Activated CD8-positive, alpha-beta T cell treated with anti-CD3 and anti-CD28 coated beads, Interleukin-2, amount 10 ng/mL, durations not matched to agents 7 days and 5 days (primary cell): ENCODE measurements around the gene IL21R. TPM values are rescaled to one million over a fixed set of nuclear protein-coding genes. Genes with fewer than 3 reads are reported as not detected.

Experiments
- ATAC-seq: fragments of 150-1000 bp; cut with Tn5 transposase; one replicate; pipeline ENCODE4 v1.10.0; 2021; ENCODE audit warnings: moderate library complexity
- CTCF ChIA-PET: fragments of 350-600 bp; sonication (Branson Sonifier 250); formaldehyde crosslinking; loops from one replicate; lab custom pipeline; 2021; ENCODE audit warnings: antibody characterized with exemption; lab: Charles Lee
- POLR2A ChIA-PET: fragments of 350-600 bp; sonication (Branson Sonifier 250); formaldehyde crosslinking; loops from one replicate; lab custom pipeline; 2021; ENCODE audit warnings: antibody characterized with exemption; lab: Charles Lee
- DNase-seq: peaks from one replicate; pipeline ENCODE4 v3.0.0-alpha.2; 2020
- H3K27ac Mint-ChIP-seq: one replicate; pipeline ENCODE4 v1.8.0; 2021; ENCODE audit warnings: mild to moderate bottlenecking, mixed read lengths
- H3K27me3 Mint-ChIP-seq: one replicate; pipeline ENCODE4 v1.8.0; 2021; ENCODE audit warnings: low read depth, mixed read lengths
- H3K36me3 Mint-ChIP-seq: one replicate; pipeline ENCODE4 v1.8.0; 2021; ENCODE audit warnings: low read depth, mixed read lengths
- H3K4me1 Mint-ChIP-seq: one replicate; pipeline ENCODE4 v1.8.0; 2021; ENCODE audit warnings: low read depth, mixed read lengths
- H3K4me3 Mint-ChIP-seq: one replicate; pipeline ENCODE4 v1.8.0; 2021; ENCODE audit warnings: mild to moderate bottlenecking, mixed read lengths
- H3K9me3 Mint-ChIP-seq: one replicate; pipeline ENCODE4 v1.8.0; 2022; ENCODE audit warnings: mixed read lengths; ENCODE audit not compliant: insufficient read depth
- total RNA-seq, 2 experiments: library from RNA; stranded (reverse); gene quantifications; one replicate each; pipeline ENCODE4 v1.2.3, GENCODE V29; 2021

Gene IL21R
- total RNA-seq, 2 experiments from 2014 or later = 23.5 to 24.2 TPM

DNA sequence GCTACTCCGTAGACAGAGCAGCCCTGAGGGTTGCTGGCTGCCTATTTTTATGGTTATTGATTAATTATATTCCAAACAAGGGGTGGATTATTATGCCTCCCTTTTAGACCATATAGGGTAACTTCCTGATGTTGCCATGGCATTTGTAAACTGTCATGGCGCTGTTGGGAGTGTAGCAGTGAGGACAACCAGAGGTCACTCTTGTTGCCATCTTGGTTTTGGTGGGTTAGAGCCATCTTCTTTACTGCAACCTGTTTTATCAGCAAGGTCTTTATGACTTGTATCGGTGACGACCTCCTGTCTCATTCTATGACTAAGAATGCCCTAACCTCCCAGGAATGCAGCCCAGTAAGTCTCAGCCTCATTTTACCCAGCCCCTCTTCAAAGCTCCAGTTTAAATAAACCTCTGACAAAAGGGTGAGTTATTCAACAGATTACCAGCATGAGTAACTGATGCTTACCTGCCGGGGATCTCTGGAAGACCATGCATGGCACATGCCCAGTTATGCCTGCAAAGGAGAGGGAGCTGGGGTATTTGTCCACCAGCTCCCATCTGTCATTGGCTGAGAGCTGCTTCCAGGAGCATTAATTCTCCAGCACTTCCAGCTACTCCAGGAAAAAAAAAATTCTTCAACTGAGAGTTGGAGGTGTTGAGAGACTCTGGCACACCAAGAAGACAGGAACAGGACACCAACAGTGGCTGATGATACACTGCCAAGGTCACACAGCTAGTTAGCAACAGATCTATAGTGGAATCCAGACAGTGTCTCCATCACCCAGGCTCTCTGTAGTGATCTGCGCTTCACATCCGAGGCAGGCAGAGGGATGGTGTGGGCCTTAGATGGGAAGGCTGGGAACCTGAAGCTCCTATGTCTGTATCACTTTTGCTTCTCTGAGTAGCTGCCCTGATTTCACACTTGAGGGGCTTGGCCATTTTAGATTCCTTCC, 36.6 kb upstream of the IL21R start:
- ATAC-seq (no peak), DNase-seq (no peak)
- Mint-ChIP-seq H3K36me3 (peaks cover 65% of the 10 kb centered on the region), H3K4me3 (no peak overlapping the region), H3K27ac (peak overlapping the region; percentile 99), H3K9me3 (peaks cover 8% of the 10 kb centered on the region), H3K27me3 (no peaks in the 10 kb centered on the region), H3K4me1 (peaks cover 75% of the 10 kb centered on the region)
- ChIA-PET CTCF (interaction anchor here (0.7 to 6.6 kb wide), 10 partner anchors 10 to 200 kb away, joined by 3 to 153 read pairs (median 5); no protein-coding TSS in a partner anchor), POLR2A (interaction anchor here (0.5 to 3.8 kb wide), 14 partner anchors 10 to 186 kb away, joined by 3 to 69 read pairs (median 3); partner anchors contain the start of gene IL21R)

DNA sequence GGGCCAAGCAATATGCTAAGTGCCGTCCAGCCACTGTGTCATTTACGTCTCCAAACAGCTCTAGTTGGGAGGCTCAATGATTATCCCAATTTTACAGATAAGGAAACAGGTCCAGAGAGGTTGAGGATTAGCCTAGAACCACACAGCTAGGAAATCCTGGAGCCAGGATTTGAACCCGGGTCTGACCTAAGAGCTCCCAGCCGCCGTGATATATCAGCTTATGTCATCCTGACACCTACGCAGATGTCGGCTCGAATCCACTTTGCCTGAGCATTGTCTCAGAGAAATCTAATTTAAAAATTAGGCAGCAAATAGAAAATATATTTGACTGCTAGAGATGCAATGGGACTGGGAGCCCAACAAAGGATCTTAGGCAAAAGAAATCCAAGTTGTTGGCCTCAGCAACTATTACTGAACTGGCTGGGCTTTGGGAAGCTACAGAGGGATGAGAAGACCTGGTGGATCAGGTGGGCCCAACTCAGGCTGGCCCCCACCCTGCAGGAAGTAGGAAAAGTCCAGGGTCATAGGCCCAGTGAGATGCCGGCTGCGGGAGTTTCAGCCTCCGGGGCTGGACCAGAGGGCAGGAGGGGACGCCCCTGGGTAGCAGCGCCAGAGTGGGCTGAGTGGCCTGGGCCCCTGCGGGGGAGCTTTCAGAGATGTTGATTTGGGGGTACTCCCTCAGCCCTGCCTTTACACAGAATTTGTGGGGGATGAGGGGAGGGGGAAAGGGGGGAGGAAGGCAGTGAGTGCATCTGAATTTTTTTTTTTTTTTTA, 35.1 kb upstream of the IL21R start:
- Mint-ChIP-seq H3K27me3 (no peaks in the 10 kb centered on the region), H3K4me1 (peaks cover 84% of the 10 kb centered on the region), H3K36me3 (peaks cover 63% of the 10 kb centered on the region), H3K9me3 (peaks cover 12% of the 10 kb centered on the region), H3K4me3 (peak overlapping the region; percentile 66), H3K27ac (peak overlapping the region; percentile 99)
- ATAC-seq (peak; percentile 36), DNase-seq (peak; percentile 29)
- ChIA-PET POLR2A (interaction anchor here (0.6 to 3.8 kb wide), 24 partner anchors 9 to 197 kb away, joined by 3 to 69 read pairs (median 6); partner anchors contain the start of genes IL21R and KDM8), CTCF (interaction anchor here (0.9 to 6.6 kb wide), 39 partner anchors 9 to 257 kb away, joined by 3 to 153 read pairs (median 7); partner anchors contain the start of genes IL21R, KDM8 and NSMCE1)

DNA sequence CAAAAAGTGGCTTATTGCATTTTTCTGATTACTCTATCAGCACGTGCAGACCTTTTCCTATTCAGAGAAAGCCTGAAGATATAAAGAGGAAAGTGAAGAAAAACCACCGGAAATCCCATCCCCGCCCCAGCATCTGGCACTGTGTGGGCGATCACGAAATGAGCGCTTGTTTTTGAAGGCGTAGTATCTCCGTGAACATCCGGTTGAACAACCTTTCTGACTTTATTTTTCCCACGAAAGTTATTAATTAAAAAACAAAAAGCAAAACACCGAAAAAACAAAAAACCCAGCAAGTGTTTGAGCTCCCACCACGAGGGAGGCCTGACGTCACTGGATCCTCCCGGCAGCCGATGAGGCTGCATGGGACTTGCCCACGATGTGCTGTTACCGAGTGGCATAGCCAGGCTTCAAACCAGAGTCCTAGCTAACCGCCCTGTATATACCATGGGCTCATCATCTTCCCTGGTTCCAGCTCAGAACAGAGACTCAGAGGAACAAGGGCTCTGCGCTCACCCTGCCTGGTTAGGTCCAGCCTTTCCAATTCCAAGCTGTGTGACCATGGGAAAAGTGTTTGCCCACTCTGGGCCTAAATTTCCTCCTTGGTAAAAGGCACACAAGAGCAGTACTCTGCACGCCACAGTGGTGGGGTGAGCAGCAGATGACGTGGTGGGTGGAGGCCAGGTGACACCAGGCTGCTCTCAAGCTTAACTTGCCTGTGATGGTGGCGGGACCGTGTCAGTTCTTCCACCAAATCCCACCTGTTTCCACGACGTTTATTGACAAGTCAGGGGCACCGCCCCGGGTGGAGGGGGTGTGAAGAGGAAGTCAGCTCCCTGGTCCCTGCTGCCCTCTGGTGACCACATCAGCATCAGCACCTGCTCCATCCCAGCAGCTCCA, 34.3 kb upstream of the IL21R start:
- Mint-ChIP-seq H3K36me3 (peaks cover 55% of the 10 kb centered on the region), H3K4me3 (peak overlapping the region; percentile 66), H3K27ac (peak overlapping the region; percentile 99), H3K27me3 (no peaks in the 10 kb centered on the region), H3K4me1 (peaks cover 77% of the 10 kb centered on the region), H3K9me3 (peaks cover 12% of the 10 kb centered on the region)
- ATAC-seq (peak; percentile 82), DNase-seq (peak; percentile 93)
- ChIA-PET POLR2A (interaction anchor here (0.7 to 3.8 kb wide), 23 partner anchors 8 to 205 kb away, joined by 3 to 69 read pairs (median 7); partner anchors contain the start of genes IL21R and KDM8), CTCF (interaction anchor here (0.7 to 6.6 kb wide), 46 partner anchors 8 to 258 kb away, joined by 3 to 153 read pairs (median 6); partner anchors contain the start of genes IL21R, KDM8 and NSMCE1)

DNA sequence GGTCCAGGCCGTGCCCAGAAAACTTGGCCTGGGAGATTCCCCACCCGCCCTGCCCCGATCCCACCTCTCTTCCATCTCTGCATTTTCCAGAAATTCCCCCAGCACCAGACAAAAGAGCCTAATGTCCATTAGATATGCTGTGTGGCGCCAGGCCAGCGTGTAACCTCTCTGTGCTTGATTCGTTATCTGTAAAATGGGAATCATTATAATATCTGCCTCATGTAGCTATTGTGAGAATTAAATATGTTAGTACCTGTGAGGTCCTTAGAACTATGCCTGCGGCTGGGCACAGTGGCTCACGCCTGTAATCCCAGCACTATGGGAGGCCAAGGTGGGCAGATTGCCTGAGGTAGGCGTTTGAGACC, 33.6 kb upstream of the IL21R start:
- H3K27me3 Mint-ChIP-seq = no peaks in the 10 kb centered on the region
- peak overlapping the region; percentile 66 for H3K4me3 Mint-ChIP-seq
- ChIA-PET POLR2A (interaction anchor here (0.7 to 3.8 kb wide), 20 partner anchors 10 to 206 kb away, joined by 3 to 69 read pairs (median 8); partner anchors contain the start of genes IL21R and KDM8), CTCF (interaction anchor here (0.7 to 6.6 kb wide), 36 partner anchors 10 to 259 kb away, joined by 3 to 153 read pairs (median 8); partner anchors contain the start of genes IL21R and NSMCE1)
- peak overlapping the region; percentile 99 for H3K27ac Mint-ChIP-seq
- H3K9me3 Mint-ChIP-seq = peaks cover 12% of the 10 kb centered on the region
- peaks cover 51% of the 10 kb centered on the region for H3K36me3 Mint-ChIP-seq
- H3K4me1 Mint-ChIP-seq = peaks cover 77% of the 10 kb centered on the region
- ATAC-seq (no peak), DNase-seq (no peak)

DNA sequence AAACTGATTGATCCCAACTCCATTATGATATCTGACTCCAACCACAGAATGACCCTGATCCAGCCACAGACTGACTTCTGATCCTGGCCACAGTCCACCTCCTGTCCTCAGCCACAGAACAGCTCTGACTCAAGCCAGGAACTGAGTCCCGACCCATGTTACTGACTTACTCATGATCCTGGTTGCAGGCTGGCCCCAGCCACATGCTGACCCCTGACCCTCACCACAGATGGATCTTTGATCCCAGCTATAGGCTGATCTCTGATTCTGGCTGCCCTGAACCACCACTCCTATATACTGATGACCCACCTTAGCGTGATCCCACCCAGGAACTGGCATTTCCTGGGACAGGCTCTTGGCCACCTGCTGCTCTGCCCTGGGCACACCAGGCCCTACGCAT, 32.2 kb upstream of the IL21R start:
- no peak for DNase-seq
- peaks cover 63% of the 10 kb centered on the region for H3K4me1 Mint-ChIP-seq
- CTCF ChIA-PET = interaction anchor here (3.6 to 6.6 kb wide), 3 partner anchors 136 to 192 kb away, joined by 20 to 153 read pairs (median 96); no protein-coding TSS in a partner anchor

DNA sequence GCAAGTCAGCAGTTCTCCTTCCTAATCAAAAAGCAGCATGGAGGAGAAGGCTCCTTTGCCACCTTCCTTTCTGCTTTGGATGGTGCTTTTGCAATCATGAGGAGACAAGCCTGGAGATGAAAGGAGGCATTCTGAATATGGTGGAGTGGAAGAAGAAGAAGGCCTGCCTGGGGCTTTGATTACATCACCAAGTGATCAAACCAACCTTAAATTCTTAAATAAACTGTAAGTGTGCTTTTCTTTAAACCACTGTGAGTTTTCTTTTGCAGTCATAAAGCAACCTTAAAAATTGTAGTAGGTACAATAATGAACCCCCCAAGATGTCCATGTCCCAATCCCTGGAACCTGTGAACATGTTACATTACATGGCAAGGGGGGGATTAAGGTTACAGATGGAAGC, 31.7 kb upstream of the IL21R start:
- Mint-ChIP-seq H3K27me3 (no peaks in the 10 kb centered on the region), H3K9me3 (peaks cover 12% of the 10 kb centered on the region), H3K27ac (peak overlapping the region; percentile 50), H3K36me3 (peaks cover 31% of the 10 kb centered on the region), H3K4me1 (peaks cover 58% of the 10 kb centered on the region), H3K4me3 (no peak overlapping the region)
- POLR2A ChIA-PET = no interaction called here
- DNase-seq (no peak), ATAC-seq (no peak)
- CTCF ChIA-PET = interaction anchor here (3.6 to 6.6 kb wide), 4 partner anchors 34 to 193 kb away, joined by 20 to 153 read pairs (median 90); partner anchors contain the start of gene IL21R

More for the DNA sequence above, 32.2 kb upstream of the IL21R start:
- Mint-ChIP-seq H3K4me3 (no peak overlapping the region), H3K27me3 (no peaks in the 10 kb centered on the region), H3K9me3 (peaks cover 12% of the 10 kb centered on the region), H3K27ac (peak overlapping the region; percentile 50), H3K36me3 (peaks cover 36% of the 10 kb centered on the region)
- POLR2A ChIA-PET = interaction anchor here (0.8 kb wide), 1 partner anchor 135 kb away, joined by 3 read pairs; no protein-coding TSS in a partner anchor
- no peak for ATAC-seq

DNA sequence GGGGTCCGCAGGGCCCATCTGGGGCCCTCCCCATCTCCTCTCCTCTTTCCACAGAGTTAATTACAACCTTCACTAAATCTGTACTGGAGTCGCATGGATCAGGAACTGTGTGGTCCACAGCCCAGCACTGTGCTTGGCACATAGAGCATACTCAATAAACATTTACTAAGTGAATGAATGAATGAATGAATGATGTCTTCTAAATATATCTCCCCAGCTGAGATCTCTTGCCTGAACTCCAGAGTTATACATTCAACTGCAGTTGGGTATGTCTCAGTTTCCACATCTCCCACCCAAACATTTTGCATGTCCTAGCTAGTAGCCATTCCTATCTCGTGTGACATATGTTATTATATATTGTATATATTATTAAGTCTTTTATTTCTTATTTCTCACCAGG, 28.7 kb upstream of the IL21R start:
- peaks cover 48% of the 10 kb centered on the region for H3K4me1 Mint-ChIP-seq
- no peak overlapping the region for H3K27ac Mint-ChIP-seq
- DNase-seq = no peak
- CTCF ChIA-PET = interaction anchor here (0.7 to 6.0 kb wide), 15 partner anchors 19 to 218 kb away, joined by 3 to 84 read pairs (median 6); partner anchors contain the start of gene IL21R
- H3K4me3 Mint-ChIP-seq = no peak overlapping the region
- ATAC-seq = no peak
- peaks cover 12% of the 10 kb centered on the region for H3K9me3 Mint-ChIP-seq
- no peaks in the 10 kb centered on the region for H3K27me3 Mint-ChIP-seq
- peaks cover 22% of the 10 kb centered on the region for H3K36me3 Mint-ChIP-seq
- POLR2A ChIA-PET = interaction anchor here (1.1 to 8.4 kb wide), 3 partner anchors 31 to 74 kb away, joined by 3 to 100 read pairs (median 6); partner anchors contain the start of gene IL21R

DNA sequence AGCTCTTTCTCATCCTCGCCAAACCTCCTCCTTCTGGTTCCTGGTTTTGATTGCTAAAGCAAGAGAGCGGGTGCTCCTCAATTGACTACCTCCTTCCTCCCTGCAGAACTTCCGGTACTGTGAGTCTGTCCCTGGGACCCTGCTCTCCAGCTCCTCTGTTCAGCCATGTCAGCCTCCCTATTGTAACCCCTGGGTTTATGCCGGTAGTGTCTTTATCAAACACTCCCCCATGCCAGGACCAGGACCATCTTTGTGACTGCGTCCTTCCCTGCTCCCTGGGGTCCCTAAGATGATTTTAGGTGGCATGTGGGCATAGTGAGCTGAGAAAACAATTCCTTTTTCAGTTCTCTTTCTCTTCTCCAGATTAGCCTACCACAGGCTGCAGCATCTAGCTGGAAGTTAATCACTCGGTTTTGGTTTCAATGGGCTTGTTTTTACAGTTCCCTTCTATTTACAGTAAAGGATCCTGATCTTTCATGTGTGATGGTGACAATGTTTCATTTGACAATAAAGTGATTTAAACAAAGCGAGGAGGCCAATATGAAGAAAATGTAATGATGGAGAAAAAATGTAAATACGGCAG, 27.7 kb upstream of the IL21R start:
- H3K4me3 Mint-ChIP-seq = no peak overlapping the region
- ChIA-PET POLR2A (interaction anchor here (0.7 to 8.4 kb wide), 4 partner anchors 12 to 140 kb away, joined by 3 to 100 read pairs (median 3); partner anchors contain the start of gene IL21R), CTCF (interaction anchor here (0.8 to 6.0 kb wide), 10 partner anchors 14 to 205 kb away, joined by 3 to 84 read pairs (median 6); partner anchors contain the start of gene IL21R)
- H3K27me3 Mint-ChIP-seq = no peaks in the 10 kb centered on the region
- no peak for DNase-seq
- peak; percentile 20 for ATAC-seq
- H3K9me3 Mint-ChIP-seq = peaks cover 12% of the 10 kb centered on the region
- H3K4me1 Mint-ChIP-seq = peaks cover 49% of the 10 kb centered on the region
- peaks cover 22% of the 10 kb centered on the region for H3K36me3 Mint-ChIP-seq
- no peak overlapping the region for H3K27ac Mint-ChIP-seq

DNA sequence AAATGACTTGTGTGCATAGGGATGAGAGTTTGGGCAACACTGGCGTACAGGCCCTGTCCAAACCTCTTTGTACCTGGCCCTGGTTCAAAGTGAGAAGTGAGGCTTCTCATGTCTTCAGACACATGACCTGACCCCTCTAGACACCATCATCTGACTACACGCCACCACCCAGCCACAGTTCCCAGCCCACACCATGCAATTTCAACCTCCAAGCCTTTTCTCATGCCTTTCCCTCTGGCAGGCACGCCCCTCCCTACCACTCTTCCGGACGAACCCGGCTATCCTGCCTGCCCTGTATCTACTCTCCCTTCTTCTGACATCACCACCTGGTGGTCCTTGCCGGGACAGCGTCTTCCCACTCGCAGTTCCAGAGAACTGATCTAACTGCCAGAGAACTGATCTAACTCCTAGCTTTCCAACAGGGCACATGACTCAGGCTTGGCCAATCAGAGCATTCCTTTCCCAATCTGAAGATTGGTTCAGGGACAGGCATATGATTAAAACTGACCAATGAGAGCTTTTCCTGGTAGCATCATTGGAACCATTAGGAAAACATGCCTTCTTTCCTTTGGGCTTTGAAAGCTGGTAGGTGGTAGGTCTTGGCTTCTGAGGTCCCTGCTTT, 27.1 kb upstream of the IL21R start:
- no peak overlapping the region for H3K27ac Mint-ChIP-seq
- DNase-seq (peak; percentile 61), ATAC-seq (peak; percentile 47)
- peaks cover 45% of the 10 kb centered on the region for H3K4me1 Mint-ChIP-seq
- CTCF ChIA-PET = interaction anchor here (0.6 to 6.0 kb wide), 17 partner anchors 8 to 204 kb away, joined by 3 to 84 read pairs (median 4); partner anchors contain the start of gene IL21R
- H3K4me3 Mint-ChIP-seq = no peak overlapping the region
- no peaks in the 10 kb centered on the region for H3K27me3 Mint-ChIP-seq
- peaks cover 17% of the 10 kb centered on the region for H3K36me3 Mint-ChIP-seq
- peaks cover 9% of the 10 kb centered on the region for H3K9me3 Mint-ChIP-seq
- POLR2A ChIA-PET = interaction anchor here (0.6 to 8.4 kb wide), 4 partner anchors 29 to 142 kb away, joined by 3 to 100 read pairs (median 3); partner anchors contain the start of gene IL21R
